Loucy (cell line): ENCODE results near the gene TAS2R30.

Experiments used
- H2AFZ ChIP-seq: fragments of 200-600 bp; sonication (generic); 2 replicates; pipeline ENCODE4 v1.6.0; 2016; ENCODE audit warnings: antibody characterized with exemption, mild to moderate bottlenecking, low read length, moderate library complexity
- H3F3A ChIP-seq: fragments of 200-600 bp; 2 replicates; pipeline ENCODE4 v1.6.0; 2016; ENCODE audit warnings: antibody characterized with exemption, low read depth, mild to moderate bottlenecking
- H3K27me3 ChIP-seq: fragments of 200-600 bp; sonication (generic); 2 replicates; pipeline ENCODE4 v1.6.1; 2014; ENCODE audit warnings: low read length, mild to moderate bottlenecking; ENCODE audit not compliant: insufficient read depth, poor library complexity, severe bottlenecking
- H3K36me3 ChIP-seq: fragments of 200-600 bp; sonication (generic); 2 replicates; pipeline ENCODE4 v1.6.1; 2016; ENCODE audit warnings: low read length; ENCODE audit not compliant: insufficient read depth
- H3K4me1 ChIP-seq: fragments of 200-600 bp; sonication (generic); 2 replicates; pipeline ENCODE4 v1.5.1; 2014; ENCODE audit warnings: low read length, mild to moderate bottlenecking; ENCODE audit not compliant: insufficient read depth, poor library complexity, severe bottlenecking
- H3K4me2 ChIP-seq: fragments of 200-600 bp; sonication (generic); 2 replicates; pipeline ENCODE4 v1.6.0; 2014; ENCODE audit warnings: antibody characterized with exemption, low read length, low read depth, mild to moderate bottlenecking; ENCODE audit not compliant: poor library complexity, severe bottlenecking
- H3K4me3 ChIP-seq: fragments of 200-600 bp; sonication (generic); 2 replicates; pipeline ENCODE4 v1.5.1; 2014; ENCODE audit warnings: low read length, mild to moderate bottlenecking, mixed read lengths; ENCODE audit not compliant: poor library complexity, severe bottlenecking
- H3K79me2 ChIP-seq: fragments of 200-600 bp; sonication (generic); 2 replicates; pipeline ENCODE4 v1.6.1; 2014; ENCODE audit warnings: low read length; ENCODE audit not compliant: insufficient read depth
- H3K9ac ChIP-seq: fragments of 200-600 bp; sonication (generic); 2 replicates; pipeline ENCODE4 v1.6.0; 2014; ENCODE audit warnings: mild to moderate bottlenecking, low read depth, low read length, moderate library complexity; ENCODE audit not compliant: poor library complexity, severe bottlenecking
- H3K9me2 ChIP-seq: fragments of 200-600 bp; sonication (generic); replicated peaks from 2 replicates; pipeline ENCODE4 v1.6.1; 2016; ENCODE audit warnings: low read depth, low read length, mixed read lengths
- H3K9me3 ChIP-seq: fragments of 200-600 bp; sonication (generic); 2 replicates; pipeline ENCODE4 v1.6.1; 2014; ENCODE audit warnings: mild to moderate bottlenecking, antibody characterized with exemption, low read length, low read depth; ENCODE audit not compliant: insufficient read depth
- H4K20me1 ChIP-seq: fragments of 200-600 bp; sonication (generic); 2 replicates; pipeline ENCODE4 v1.6.0; 2014; ENCODE audit warnings: antibody characterized with exemption, low read length, mild to moderate bottlenecking; ENCODE audit not compliant: insufficient read depth, poor library complexity, severe bottlenecking
- CTCF ChIP-seq: fragments of 200-600 bp; sonication (generic); conservative IDR thresholded peaks from 2 replicates; pipeline ENCODE4 v1.5.1; 2014; ENCODE audit warnings: mild to moderate bottlenecking, antibody characterized with exemption, low read length
- EZH2phosphoT487 ChIP-seq: fragments of 200-600 bp; IDR thresholded peaks from 2 replicates; pipeline ENCODE4 v1.6.1; 2018; ENCODE audit warnings: antibody characterized with exemption, mild to moderate bottlenecking, moderate library complexity, borderline replicate concordance

The TAS2R30 gene

GRCh38 chr12:11178250-11178649, 43.8 kb upstream of the TAS2R30 start:
- Histone ChIP-seq H3K9me3 (no peaks in the 10 kb centered on the region), H3K4me2 (no peak overlapping the region), H3K36me3 (no peaks in the 10 kb centered on the region), H3K4me1 (peaks cover 3% of the 10 kb centered on the region), H4K20me1 (peaks cover 4% of the 10 kb centered on the region), H3K9ac (no peak overlapping the region), H3K4me3 (no peak overlapping the region), H3K9me2 (no peaks in the 10 kb centered on the region), H3F3A (no peaks in the 10 kb centered on the region), H3K79me2 (peaks cover 4% of the 10 kb centered on the region; the same call in 1 of the 2 replicates), H3K27me3 (no peaks in the 10 kb centered on the region), H2AFZ (no peak overlapping the region)
- no peak for TF ChIP-seq EZH2phosphoT487
- TF ChIP-seq CTCF, result no peak

GRCh38 chr12:11174022-11174421, 39.6 kb upstream of the TAS2R30 start:
- TF ChIP-seq CTCF (no peak), EZH2phosphoT487 (no peak)
- Histone ChIP-seq H3F3A (no peaks in the 10 kb centered on the region), H3K4me1 (peaks cover 28% of the 10 kb centered on the region), H3K9ac (no peak overlapping the region), H3K36me3 (no peaks in the 10 kb centered on the region), H3K4me3 (no peak overlapping the region), H4K20me1 (peaks cover 33% of the 10 kb centered on the region), H3K9me2 (no peaks in the 10 kb centered on the region), H3K27me3 (no peaks in the 10 kb centered on the region), H2AFZ (no peak overlapping the region), H3K4me2 (peak overlapping the region; percentile 27), H3K9me3 (no peaks in the 10 kb centered on the region), H3K79me2 (peaks cover 38% of the 10 kb centered on the region)

GRCh38 chr12:11171969-11172675, 37.7 kb upstream of the TAS2R30 start:
- Histone ChIP-seq H3K4me3 (peak overlapping the region; percentile 80), H3K27me3 (no peaks in the 10 kb centered on the region), H3K79me2 (peaks cover 53% of the 10 kb centered on the region), H3K9me3 (no peaks in the 10 kb centered on the region), H3K4me1 (peaks cover 32% of the 10 kb centered on the region), H3F3A (no peaks in the 10 kb centered on the region), H3K36me3 (no peaks in the 10 kb centered on the region), H3K4me2 (peak overlapping the region; percentile 93), H2AFZ (peak overlapping the region; percentile 47; the same call in 1 of the 2 replicates), H4K20me1 (peaks cover 34% of the 10 kb centered on the region), H3K9ac (peak overlapping the region; percentile 74), H3K9me2 (no peaks in the 10 kb centered on the region)
- TF ChIP-seq CTCF, result no peak
- TF ChIP-seq EZH2phosphoT487, result no peak
